Measurements from ENCODE around the gene CDH26. TPM values are rescaled to one million over a fixed set of nuclear protein-coding genes. Genes with fewer than 3 reads are reported as not detected.

Gene CDH26
- total RNA-seq, result 0.30 and 0.85 TPM in 2 replicates

GRCh38 chr20:59958123-59958522 is at the start of gene CDH26:
Gene CDH26, plus strand, starts transcription at chr20:59958423. Its CDS starts 304 bp downstream, at chr20:59958727.
- peaks cover 4% of the 10 kb centered on the region for H3K4me1 Mint-ChIP-seq (ENCODE audit: low read depth)
- H3K4me3 Mint-ChIP-seq (ENCODE audit: low read depth), result no peak within 1 kb of the TSS
- no peak within 1 kb of the TSS for H3K27ac Mint-ChIP-seq
- no peaks in the 10 kb centered on the region for H3K36me3 Mint-ChIP-seq (ENCODE audit: low read depth)
- no peaks in the 10 kb centered on the region for H3K27me3 Mint-ChIP-seq (ENCODE audit: low read depth)
- no peak for DNase-seq (ENCODE audit: low spot score)
- intact Hi-C loops (cut with micrococcal nuclease), result no loop called here
- no peaks in the 10 kb centered on the region for H3K9me3 Mint-ChIP-seq

- Mint-ChIP-seq H3K36me3 (ENCODE audit: low read depth) (no peaks in the 10 kb centered on the region), H3K4me3 (ENCODE audit: low read depth) (no peak overlapping the region), H3K27me3 (ENCODE audit: low read depth) (peaks cover 9% of the 10 kb centered on the region), H3K4me1 (ENCODE audit: low read depth) (no peaks in the 10 kb centered on the region), H3K9me3 (no peaks in the 10 kb centered on the region), H3K27ac (no peak overlapping the region)
- no peak for DNase-seq (ENCODE audit: low spot score)
- intact Hi-C loops (cut with micrococcal nuclease), result no loop called here
Observed at GRCh38 chr20:59908855-59909254, 49.4 kb upstream of the CDH26 start.

GRCh38 chr20:59911041-59911440 is 47.2 kb upstream of the CDH26 start:
- DNase-seq (ENCODE audit: low spot score), result no peak
- intact Hi-C loops (cut with micrococcal nuclease), result no loop called here
- H3K27me3 Mint-ChIP-seq (ENCODE audit: low read depth), result peaks cover 4% of the 10 kb centered on the region
- no peaks in the 10 kb centered on the region for H3K36me3 Mint-ChIP-seq (ENCODE audit: low read depth)
- no peak overlapping the region for H3K4me3 Mint-ChIP-seq (ENCODE audit: low read depth)
- H3K9me3 Mint-ChIP-seq, result no peaks in the 10 kb centered on the region
- no peaks in the 10 kb centered on the region for H3K4me1 Mint-ChIP-seq (ENCODE audit: low read depth)
- H3K27ac Mint-ChIP-seq, result no peak overlapping the region

GRCh38 chr20:59912609-59913008 is 45.6 kb upstream of the CDH26 start:
- intact Hi-C loops (cut with micrococcal nuclease), result no loop called here
- DNase-seq (ENCODE audit: low spot score), result no peak
- H3K4me1 Mint-ChIP-seq (ENCODE audit: low read depth), result no peaks in the 10 kb centered on the region
- no peaks in the 10 kb centered on the region for H3K36me3 Mint-ChIP-seq (ENCODE audit: low read depth)
- no peaks in the 10 kb centered on the region for H3K9me3 Mint-ChIP-seq
- no peak overlapping the region for H3K4me3 Mint-ChIP-seq (ENCODE audit: low read depth)
- H3K27me3 Mint-ChIP-seq (ENCODE audit: low read depth), result peaks cover 2% of the 10 kb centered on the region
- H3K27ac Mint-ChIP-seq, result no peak overlapping the region

- H3K27ac Mint-ChIP-seq, result no peak overlapping the region
- peaks cover 17% of the 10 kb centered on the region for H3K27me3 Mint-ChIP-seq (ENCODE audit: low read depth)
- no peaks in the 10 kb centered on the region for H3K9me3 Mint-ChIP-seq
- no peak for DNase-seq (ENCODE audit: low spot score)
- intact Hi-C loops (cut with micrococcal nuclease), result no loop called here
- no peak overlapping the region for H3K4me3 Mint-ChIP-seq (ENCODE audit: low read depth)
- H3K36me3 Mint-ChIP-seq (ENCODE audit: low read depth), result no peaks in the 10 kb centered on the region
- H3K4me1 Mint-ChIP-seq (ENCODE audit: low read depth), result no peaks in the 10 kb centered on the region
Observed at GRCh38 chr20:59920944-59921343, 37.3 kb upstream of the CDH26 start.

- Mint-ChIP-seq H3K9me3 (no peaks in the 10 kb centered on the region), H3K4me3 (ENCODE audit: low read depth) (no peak overlapping the region), H3K27me3 (ENCODE audit: low read depth) (peaks cover 20% of the 10 kb centered on the region), H3K4me1 (ENCODE audit: low read depth) (no peaks in the 10 kb centered on the region), H3K36me3 (ENCODE audit: low read depth) (no peaks in the 10 kb centered on the region), H3K27ac (no peak overlapping the region)
- intact Hi-C loops (cut with micrococcal nuclease), result no loop called here
- DNase-seq (ENCODE audit: low spot score), result no peak
Observed at GRCh38 chr20:59923514-59923913, 34.7 kb upstream of the CDH26 start.

GRCh38 chr20:59925359-59925758 is 32.9 kb upstream of the CDH26 start:
- Mint-ChIP-seq H3K4me1 (ENCODE audit: low read depth) (peaks cover 6% of the 10 kb centered on the region), H3K27me3 (ENCODE audit: low read depth) (peaks cover 24% of the 10 kb centered on the region), H3K27ac (no peak overlapping the region), H3K4me3 (ENCODE audit: low read depth) (no peak overlapping the region), H3K36me3 (ENCODE audit: low read depth) (no peaks in the 10 kb centered on the region), H3K9me3 (no peaks in the 10 kb centered on the region)
- intact Hi-C loops (cut with micrococcal nuclease), result no loop called here
- DNase-seq (ENCODE audit: low spot score), result no peak

GRCh38 chr20:59925899-59926298 is 32.3 kb upstream of the CDH26 start:
- no peak overlapping the region for H3K4me3 Mint-ChIP-seq (ENCODE audit: low read depth)
- H3K9me3 Mint-ChIP-seq, result no peaks in the 10 kb centered on the region
- no peak overlapping the region for H3K27ac Mint-ChIP-seq
- H3K4me1 Mint-ChIP-seq (ENCODE audit: low read depth), result peaks cover 6% of the 10 kb centered on the region
- peaks cover 24% of the 10 kb centered on the region for H3K27me3 Mint-ChIP-seq (ENCODE audit: low read depth)
- DNase-seq (ENCODE audit: low spot score), result no peak
- intact Hi-C loops (cut with micrococcal nuclease), result no loop called here
- H3K36me3 Mint-ChIP-seq (ENCODE audit: low read depth), result no peaks in the 10 kb centered on the region

GRCh38 chr20:59931511-59932312 is 26.5 kb upstream of the CDH26 start:
- peak overlapping the region; percentile 73 for H3K4me3 Mint-ChIP-seq (ENCODE audit: low read depth)
- H3K27me3 Mint-ChIP-seq (ENCODE audit: low read depth), result peaks cover 5% of the 10 kb centered on the region
- peaks cover 21% of the 10 kb centered on the region for H3K4me1 Mint-ChIP-seq (ENCODE audit: low read depth)
- H3K9me3 Mint-ChIP-seq, result no peaks in the 10 kb centered on the region
- no peak for DNase-seq (ENCODE audit: low spot score)
- intact Hi-C loops (cut with micrococcal nuclease), result no loop called here
- H3K27ac Mint-ChIP-seq, result peak overlapping the region; percentile 89
- peaks cover 3% of the 10 kb centered on the region for H3K36me3 Mint-ChIP-seq (ENCODE audit: low read depth)

- DNase-seq (ENCODE audit: low spot score), result no peak
Observed at GRCh38 chr20:59932616-59933295, 25.5 kb upstream of the CDH26 start.

GRCh38 chr20:59933296-59933848 is 24.9 kb upstream of the CDH26 start, which contains the start of gene SYCP2:
Gene SYCP2, minus strand, starts transcription at chr20:59933637. Its CDS starts 11,224 bp downstream, at chr20:59922413.
- Mint-ChIP-seq H3K4me1 (ENCODE audit: low read depth) (peaks cover 32% of the 10 kb centered on the region), H3K36me3 (ENCODE audit: low read depth) (peaks cover 14% of the 10 kb centered on the region)
- intact Hi-C loops (cut with micrococcal nuclease), result no loop called here

More at GRCh38 chr20:59932616-59933295, 25.5 kb upstream of the CDH26 start:
- no peak overlapping the region for H3K27ac Mint-ChIP-seq
- peaks cover 9% of the 10 kb centered on the region for H3K36me3 Mint-ChIP-seq (ENCODE audit: low read depth)
- peaks cover 5% of the 10 kb centered on the region for H3K27me3 Mint-ChIP-seq (ENCODE audit: low read depth)
- peaks cover 26% of the 10 kb centered on the region for H3K4me1 Mint-ChIP-seq (ENCODE audit: low read depth)
- H3K9me3 Mint-ChIP-seq, result no peaks in the 10 kb centered on the region
- intact Hi-C loops (cut with micrococcal nuclease), result no loop called here
- peak overlapping the region; percentile 58 for H3K4me3 Mint-ChIP-seq (ENCODE audit: low read depth)

GRCh38 chr20:59933849-59934585 is 24.2 kb upstream of the CDH26 start:
- H3K4me1 Mint-ChIP-seq (ENCODE audit: low read depth), result peaks cover 34% of the 10 kb centered on the region
- intact Hi-C loops (cut with micrococcal nuclease), result no loop called here

More at GRCh38 chr20:59933296-59933848, 24.9 kb upstream of the CDH26 start, which contains the start of gene SYCP2:
- Mint-ChIP-seq H3K27me3 (ENCODE audit: low read depth) (peaks cover 5% of the 10 kb centered on the region), H3K4me3 (ENCODE audit: low read depth) (peak within 1 kb of the TSS; percentile 73), H3K27ac (peak within 1 kb of the TSS; percentile 22), H3K9me3 (no peaks in the 10 kb centered on the region)
- peak; percentile 51 for DNase-seq (ENCODE audit: low spot score)

More at GRCh38 chr20:59933849-59934585, 24.2 kb upstream of the CDH26 start:
- DNase-seq (ENCODE audit: low spot score), result peak; percentile 71
- H3K4me3 Mint-ChIP-seq (ENCODE audit: low read depth), result peak overlapping the region; percentile 73
- H3K9me3 Mint-ChIP-seq, result no peaks in the 10 kb centered on the region
- peaks cover 19% of the 10 kb centered on the region for H3K36me3 Mint-ChIP-seq (ENCODE audit: low read depth)
- H3K27ac Mint-ChIP-seq, result peak overlapping the region; percentile 22
- H3K27me3 Mint-ChIP-seq (ENCODE audit: low read depth), result no peaks in the 10 kb centered on the region
